Neural progenitor cell (in vitro differentiated cells): ENCODE data around the gene DOCK4.

Experiments
- EZH2 ChIP-seq: fragments of 200-600 bp; sonication (generic); IDR thresholded peaks from 2 replicates; pipeline ENCODE4 v1.6.1; 2017; ENCODE audit warnings: antibody characterized with exemption, mild to moderate bottlenecking, moderate library complexity
- EZH2phosphoT487 ChIP-seq: fragments of 200-600 bp; sonication (generic); IDR thresholded peaks from 2 replicates; pipeline ENCODE4 v1.6.1; 2017; ENCODE audit warnings: antibody characterized with exemption
- TF ChIP-seq, protein P1 (sequence below): fragments of 200-600 bp; sonication (generic); IDR thresholded peaks from 2 replicates; pipeline ENCODE4 v1.5.1; 2017; ENCODE audit warnings: antibody characterized with exemption, mild to moderate bottlenecking

- TF ChIP-seq, protein P1, sequence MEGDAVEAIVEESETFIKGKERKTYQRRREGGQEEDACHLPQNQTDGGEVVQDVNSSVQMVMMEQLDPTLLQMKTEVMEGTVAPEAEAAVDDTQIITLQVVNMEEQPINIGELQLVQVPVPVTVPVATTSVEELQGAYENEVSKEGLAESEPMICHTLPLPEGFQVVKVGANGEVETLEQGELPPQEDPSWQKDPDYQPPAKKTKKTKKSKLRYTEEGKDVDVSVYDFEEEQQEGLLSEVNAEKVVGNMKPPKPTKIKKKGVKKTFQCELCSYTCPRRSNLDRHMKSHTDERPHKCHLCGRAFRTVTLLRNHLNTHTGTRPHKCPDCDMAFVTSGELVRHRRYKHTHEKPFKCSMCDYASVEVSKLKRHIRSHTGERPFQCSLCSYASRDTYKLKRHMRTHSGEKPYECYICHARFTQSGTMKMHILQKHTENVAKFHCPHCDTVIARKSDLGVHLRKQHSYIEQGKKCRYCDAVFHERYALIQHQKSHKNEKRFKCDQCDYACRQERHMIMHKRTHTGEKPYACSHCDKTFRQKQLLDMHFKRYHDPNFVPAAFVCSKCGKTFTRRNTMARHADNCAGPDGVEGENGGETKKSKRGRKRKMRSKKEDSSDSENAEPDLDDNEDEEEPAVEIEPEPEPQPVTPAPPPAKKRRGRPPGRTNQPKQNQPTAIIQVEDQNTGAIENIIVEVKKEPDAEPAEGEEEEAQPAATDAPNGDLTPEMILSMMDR = no peak
- TF ChIP-seq EZH2 (no peak), EZH2phosphoT487 (no peak)
Observed at GRCh38 chr7:111690364-111691111, 515.7 kb downstream of the DOCK4 start.
